A549 (cell line): ENCODE results near the gene TOGARAM1. TPM values are rescaled to one million over a fixed set of nuclear protein-coding genes. Genes with fewer than 3 reads are reported as not detected.

Experiments
- ATAC-seq, 2 experiments: fragments of 200-7000 bp in 1 of 2; fragments of >200 bp in 1 of 2; cut with Nextera tagmentation in 1 of 2; cut with Tn5 transposase in 1 of 2; 3 replicates each; pipeline versions ENCODE4 v1.8.0 to v1.9.1; 2018 to 2020; ENCODE audit warnings: mild to moderate bottlenecking in 1 of 2, moderate library complexity in 1 of 2
- CTCF ChIA-PET: fragments of 300-600 bp; sonication (Branson Sonifier 250); formaldehyde crosslinking; extraction: SDS; loops from one replicate; lab custom pipeline; 2021; ENCODE audit warnings: antibody characterized with exemption, inconsistent platforms; lab: Yijun Ruan, JAX
- POLR2A ChIA-PET: fragments of 350-600 bp; formaldehyde crosslinking; extraction: SDS; loops from one replicate; lab custom pipeline; 2021; ENCODE audit warnings: antibody characterized with exemption, inconsistent platforms; lab: Yijun Ruan, JAX
- DNase-seq, 2 experiments: peaks; one replicate each; pipeline versions ENCODE4 v3.0.0 to v3.0.0-alpha.2; 2011 to 2016; ENCODE audit warnings: low read depth in 1 of 2, low spot score in 1 of 2
- FAIRE-seq: peaks from 2 replicates; lab custom pipeline; 2011; peaks lifted over from hg19 to GRCh38; lab: Jason Lieb, UNC
- H3K27ac ChIP-seq, 2 experiments: fragments of >200 bp; sonication (Bioruptor Twin); formaldehyde crosslinking; 3 replicates each; pipeline ENCODE4 v1.5.1; 2016 to 2017
- H3K4me1 ChIP-seq: fragments of >200 bp; sonication (Bioruptor Twin); formaldehyde crosslinking; 3 replicates; pipeline ENCODE4 v1.6.1; 2016
- H3K4me2 ChIP-seq: fragments of >200 bp; sonication (Bioruptor Twin); formaldehyde crosslinking; 3 replicates; pipeline ENCODE4 v1.6.1; 2016
- H3K4me3 ChIP-seq: fragments of >200 bp; sonication (Bioruptor Twin); formaldehyde crosslinking; 3 replicates; pipeline ENCODE4 v1.5.1; 2016
- H3K9me3 ChIP-seq: fragments of >200 bp; sonication (Bioruptor Twin); formaldehyde crosslinking; 3 replicates; pipeline ENCODE4 v1.6.1; 2016
- BCL3 ChIP-seq: fragments of >200 bp; sonication (Bioruptor Twin); formaldehyde crosslinking; IDR thresholded peaks from 3 replicates; pipeline ENCODE4 v1.6.1; 2016
- CEBPB ChIP-seq, 2 experiments: fragments of >200 bp in 1 of 2; sonication (Bioruptor Twin) in 1 of 2; formaldehyde crosslinking in 1 of 2; IDR thresholded peaks; 2 replicates each; pipeline ENCODE4 v1.6.1; 2012 to 2016
- CHD2 ChIP-seq: fragments of 150-350 bp; IDR thresholded peaks from 2 replicates; pipeline ENCODE4 v1.6.1; 2014; ENCODE audit warnings: low read length; ENCODE audit not compliant: partially characterized antibody
- E2F6 ChIP-seq: IDR thresholded peaks from 2 replicates; pipeline ENCODE4 v1.6.1; 2012; ENCODE audit warnings: low read depth, borderline replicate concordance
- EHF ChIP-seq: fragments of 250-450 bp; sonication (Bioruptor Pico); IDR thresholded peaks from 2 replicates; pipeline ENCODE4 v1.5.0; 2020; ENCODE audit warnings: mild to moderate bottlenecking
- EHMT2 ChIP-seq: fragments of 200-600 bp; sonication (generic); IDR thresholded peaks from 2 replicates; pipeline ENCODE4 v1.6.1; 2016; ENCODE audit warnings: antibody characterized with exemption, low read depth, mild to moderate bottlenecking, moderate library complexity
- FOSB ChIP-seq: fragments of 250-450 bp; sonication (Bioruptor Pico); IDR thresholded peaks from 2 replicates; pipeline ENCODE4 v1.5.0; 2020; ENCODE audit warnings: mild to moderate bottlenecking, moderate library complexity
- FOSL2 ChIP-seq, 2 experiments: fragments of 450-650 bp in 1 of 2; fragments of >200 bp in 1 of 2; sonication (Bioruptor Twin) in 1 of 2; formaldehyde crosslinking; IDR thresholded peaks; 2 replicates each; pipeline versions ENCODE4 v1.5.0 to v1.6.1; 2016 to 2020; ENCODE audit warnings: mild to moderate bottlenecking in 1 of 2, moderate library complexity in 1 of 2
- GATA3 ChIP-seq: IDR thresholded peaks from 2 replicates; pipeline ENCODE4 v1.6.1; 2012; ENCODE audit warnings: borderline replicate concordance
- HES2 ChIP-seq: fragments of >200 bp; sonication (Bioruptor Twin); formaldehyde crosslinking; IDR thresholded peaks from 2 replicates; pipeline ENCODE4 v1.6.1; 2016
- HOXB5 ChIP-seq: fragments of 250-450 bp; sonication (Bioruptor Pico); IDR thresholded peaks from 2 replicates; pipeline ENCODE4 v1.5.0; 2020; ENCODE audit warnings: mild to moderate bottlenecking, moderate library complexity
- MAFK ChIP-seq: fragments of 450-650 bp; IDR thresholded peaks from 2 replicates; pipeline ENCODE4 v1.6.1; 2014; ENCODE audit not compliant: partially characterized antibody
- MAZ ChIP-seq: fragments of 150-350 bp; IDR thresholded peaks from 2 replicates; pipeline ENCODE4 v1.6.1; 2014; ENCODE audit warnings: antibody characterized with exemption, low read depth, low read length, borderline replicate concordance
- MYC ChIP-seq: IDR thresholded peaks from 2 replicates; pipeline ENCODE4 v1.6.1; 2012; ENCODE audit warnings: mild to moderate bottlenecking, inconsistent platforms, low read length, improper control_type of control experiment, borderline replicate concordance
- NFE2L2 ChIP-seq: fragments of 150-350 bp; conservative IDR thresholded peaks from 2 replicates; pipeline ENCODE4 v1.6.1; 2014; ENCODE audit warnings: low read length
- POLR2AphosphoS2 ChIP-seq: conservative IDR thresholded peaks from 2 replicates; pipeline ENCODE4 v1.6.1; 2012; ENCODE audit warnings: low read length, improper control_type of control experiment, inconsistent platforms
- RAD21 ChIP-seq, 2 experiments: fragments of >200 bp in 1 of 2; sonication (Bioruptor Twin) in 1 of 2; formaldehyde crosslinking in 1 of 2; IDR thresholded peaks in 1 of 2; conservative IDR thresholded peaks in 1 of 2; 2 replicates in 1 of 2; 3 replicates in 1 of 2; pipeline ENCODE4 v1.6.1; 2012 to 2018; ENCODE audit warnings: inconsistent platforms in 1 of 2
- REST ChIP-seq: fragments of 200-600 bp; sonication (generic); IDR thresholded peaks from 2 replicates; pipeline ENCODE4 v1.6.1; 2016; ENCODE audit warnings: antibody characterized with exemption, mild to moderate bottlenecking, moderate library complexity
- RFX5 ChIP-seq: fragments of 450-650 bp; IDR thresholded peaks from 2 replicates; pipeline ENCODE4 v1.7.1; 2014; ENCODE audit warnings: antibody characterized with exemption, mild to moderate bottlenecking, moderate library complexity
- RNF2 ChIP-seq: fragments of 200-600 bp; sonication (generic); IDR thresholded peaks from 2 replicates; pipeline ENCODE4 v1.6.1; 2016; ENCODE audit warnings: low read depth, mild to moderate bottlenecking, antibody characterized with exemption, moderate library complexity, borderline replicate concordance
- USF2 ChIP-seq: fragments of 450-650 bp; IDR thresholded peaks from 2 replicates; pipeline ENCODE4 v1.6.1; 2014; ENCODE audit warnings: antibody characterized with exemption
- ZFP36 ChIP-seq: fragments of 450-650 bp; IDR thresholded peaks from 2 replicates; pipeline ENCODE4 v1.6.1; 2014; ENCODE audit warnings: borderline replicate concordance; ENCODE audit not compliant: partially characterized antibody
- ZNF302 ChIP-seq: fragments of 250-450 bp; sonication (Bioruptor Pico); IDR thresholded peaks from 2 replicates; pipeline ENCODE4 v1.9.0; 2021; ENCODE audit warnings: inconsistent platforms, mild to moderate bottlenecking, moderate library complexity
- WGBS: methylation state at CpG from one replicate; pipeline ENCODE4 v1.1.6; 2017; ENCODE audit errors: missing lambda C conversion rate; 5-methylcytosine and 5-hydroxymethylcytosine counted together
- polyA plus RNA-seq, 4 experiments: library from polyadenylated mRNA; depleted of rRNA in 3 of 4; stranded (reverse); fragments of >200 nt; fragmentation: RNase III in 1 of 4; extraction: RNeasy Plus Mini Kit Qiagen cat#74134 plus additional on column Dnase treatment in 1 of 4; gene quantifications; 2 replicates in 3 of 4; 3 replicates in 1 of 4; pipeline ENCODE4 v1.2.3, GENCODE V29; 2011 to 2017

Gene TOGARAM1
- polyA plus RNA-seq, 2 of the 4 experiments (the other 2 are of a cell fraction), result 7.6 to 17.6 TPM

GRCh38 chr14:44941591-44941990, 20.4 kb upstream of the TOGARAM1 start:
- no peaks in the 10 kb centered on the region for H3K9me3 ChIP-seq
- ChIA-PET POLR2A (no interaction called here), CTCF (interaction anchor here (0.6 to 1.0 kb wide), 3 partner anchors 28 to 586 kb away, joined by 3 to 4 read pairs (median 3); no protein-coding TSS in a partner anchor)
- H3K4me3 ChIP-seq, result no peak overlapping the region
- FAIRE-seq, result no peak
- no peak for ATAC-seq
- H3K27ac ChIP-seq, result no peak overlapping the region
- DNase-seq, result no peak
- no peaks in the 10 kb centered on the region for H3K4me1 ChIP-seq
- H3K4me2 ChIP-seq, result no peak overlapping the region
- 89% methylated on average over 2 of the region's 2 CpGs for WGBS
- TF ChIP-seq HOXB5 (CRISPR knock-in tag), result no peak
- TF ChIP-seq EHF (CRISPR knock-in tag), result no peak
- TF ChIP-seq E2F6, result no peak
- no peak for TF ChIP-seq GATA3
- TF ChIP-seq HES2, result no peak
- no peak for TF ChIP-seq REST
- no peak for TF ChIP-seq FOSB (CRISPR knock-in tag)
- TF ChIP-seq MYC, result no peak
- no peak for TF ChIP-seq EHMT2
- no peak for TF ChIP-seq BCL3
- TF ChIP-seq RFX5, result no peak
- no peak for TF ChIP-seq POLR2AphosphoS2
- no peak for TF ChIP-seq ZFP36
- no peak for TF ChIP-seq ZNF302 (CRISPR knock-in tag)
- no peak for TF ChIP-seq MAZ
- TF ChIP-seq RNF2, result no peak
- no peak for TF ChIP-seq CHD2

- Histone ChIP-seq H3K4me3 (no peak overlapping the region), H3K9me3 (no peaks in the 10 kb centered on the region), H3K27ac (no peak overlapping the region), H3K4me1 (no peaks in the 10 kb centered on the region), H3K4me2 (no peak overlapping the region)
- TF ChIP-seq CEBPB (IDR thresholded peaks at IDR 0.05), result no peak
- TF ChIP-seq RAD21 (conservative IDR thresholded peaks at IDR 0.05 in 1 of 2, IDR thresholded peaks at IDR 0.05 in 1 of 2), result no peak
- no peak for TF ChIP-seq USF2
- no peak for TF ChIP-seq FOSL2 (IDR thresholded peaks at IDR 0.05)
- TF ChIP-seq FOSL2 (CRISPR knock-in tag; IDR thresholded peaks at IDR 0.05), result no peak
- TF ChIP-seq NFE2L2, result no peak
- no peak for TF ChIP-seq MAFK
- TF ChIP-seq EHMT2, result no peak
- no peak for TF ChIP-seq RFX5
- no peak for TF ChIP-seq BCL3
- TF ChIP-seq HES2, result no peak
- ATAC-seq, result no peak
- WGBS, result 95% methylated on average over 1 of the region's 1 CpG
- peak; percentile 7 for FAIRE-seq
- POLR2A ChIA-PET, result no interaction called here
- no peak for DNase-seq
- CTCF ChIA-PET, result interaction anchor here (1.0 kb wide), 1 partner anchor 29 kb away, joined by 3 read pairs; no protein-coding TSS in a partner anchor
These were observed 19.6 kb upstream of the TOGARAM1 start for GRCh38 chr14:44942436-44942835.
